ENCODE measurements around the gene KHSRP. TPM values are rescaled to one million over a fixed set of nuclear protein-coding genes. Genes with fewer than 3 reads are reported as not detected.
A peak's percentile ranks its signal among the peaks of the same experiment; 100 is the strongest.

KHSRP gene
- total and polyA plus RNA-seq, 2 of the 13 experiments (the other 11 are each of a cell fraction or from before 2014, with no cell fraction given), result 72.1 to 129 TPM

GRCh38 chr19:6464070-6464873, 39.7 kb upstream of the KHSRP start, which contains the start of gene CRB3 (continued):
- TF ChIP-seq PRDM15 (CRISPR knock-in tag; IDR thresholded peaks at IDR 0.05), result peak; percentile 61; the same call in 1 of the 2 replicates
- TF ChIP-seq ZNF646 (CRISPR knock-in tag; IDR thresholded peaks at IDR 0.05), result no peak
- peak; percentile 85; the same call in 1 of the 2 replicates for TF ChIP-seq ZNF788 (CRISPR knock-in tag; IDR thresholded peaks at IDR 0.05; ENCODE audit: borderline replicate concordance)
- TF ChIP-seq ZNF552 (CRISPR knock-in tag; IDR thresholded peaks at IDR 0.05; ENCODE audit: borderline replicate concordance), result no peak
- no peak for TF ChIP-seq ZNF253 (CRISPR knock-in tag; IDR thresholded peaks at IDR 0.05; ENCODE audit: borderline replicate concordance)
- TF ChIP-seq MED13 (CRISPR knock-in tag; IDR thresholded peaks at IDR 0.05), result no peak
- TF ChIP-seq ELF3 (CRISPR knock-in tag; IDR thresholded peaks at IDR 0.05), result peak; percentile 57; the same call in 1 of the 2 replicates
- TF ChIP-seq SUZ12 (IDR thresholded peaks at IDR 0.05; ENCODE audit: low read depth, low read length), result no peak
- no peak for TF ChIP-seq MEIS1 (CRISPR knock-in tag; IDR thresholded peaks at IDR 0.05; ENCODE audit: borderline replicate concordance)
- no peak for TF ChIP-seq FOXK2 (IDR thresholded peaks at IDR 0.05)
- no peak for TF ChIP-seq REST (IDR thresholded peaks at IDR 0.05; ENCODE audit: borderline replicate concordance in 1 of 2, low read depth in 1 of 2, low read length in 2 of 2)
- TF ChIP-seq ZNF546 (CRISPR knock-in tag; conservative IDR thresholded peaks at IDR 0.05), result peak; percentile 41; the same call in 1 of the 2 replicates
